Measurements from ENCODE around the gene DLG2.

DNA sequence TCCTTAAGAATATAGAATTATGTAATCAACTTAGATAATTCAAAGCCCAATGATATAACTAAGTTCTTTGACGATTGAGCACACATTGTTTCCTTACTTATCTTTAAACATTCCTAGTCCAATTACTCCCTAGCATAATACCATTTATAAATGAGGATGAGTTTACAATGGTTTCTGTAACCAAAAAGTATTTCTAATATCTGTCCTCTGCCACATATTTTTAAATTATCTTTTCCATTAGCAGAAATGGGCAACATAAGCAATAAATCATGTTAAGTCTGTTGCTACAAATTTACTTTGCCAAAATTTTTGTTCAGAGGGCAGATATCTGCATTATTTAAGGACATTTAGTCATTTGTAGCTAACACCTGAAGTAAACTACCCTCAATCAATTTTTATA, 31.0 kb upstream of the DLG2 start:
- TF ChIP-seq POLR2AphosphoS5 (IDR thresholded peaks at IDR 0.05; ENCODE audit: low read depth, low read length), result no peak
- TF ChIP-seq, protein P1, sequence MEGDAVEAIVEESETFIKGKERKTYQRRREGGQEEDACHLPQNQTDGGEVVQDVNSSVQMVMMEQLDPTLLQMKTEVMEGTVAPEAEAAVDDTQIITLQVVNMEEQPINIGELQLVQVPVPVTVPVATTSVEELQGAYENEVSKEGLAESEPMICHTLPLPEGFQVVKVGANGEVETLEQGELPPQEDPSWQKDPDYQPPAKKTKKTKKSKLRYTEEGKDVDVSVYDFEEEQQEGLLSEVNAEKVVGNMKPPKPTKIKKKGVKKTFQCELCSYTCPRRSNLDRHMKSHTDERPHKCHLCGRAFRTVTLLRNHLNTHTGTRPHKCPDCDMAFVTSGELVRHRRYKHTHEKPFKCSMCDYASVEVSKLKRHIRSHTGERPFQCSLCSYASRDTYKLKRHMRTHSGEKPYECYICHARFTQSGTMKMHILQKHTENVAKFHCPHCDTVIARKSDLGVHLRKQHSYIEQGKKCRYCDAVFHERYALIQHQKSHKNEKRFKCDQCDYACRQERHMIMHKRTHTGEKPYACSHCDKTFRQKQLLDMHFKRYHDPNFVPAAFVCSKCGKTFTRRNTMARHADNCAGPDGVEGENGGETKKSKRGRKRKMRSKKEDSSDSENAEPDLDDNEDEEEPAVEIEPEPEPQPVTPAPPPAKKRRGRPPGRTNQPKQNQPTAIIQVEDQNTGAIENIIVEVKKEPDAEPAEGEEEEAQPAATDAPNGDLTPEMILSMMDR (IDR thresholded peaks at IDR 0.05; ENCODE audit: control extremely low read depth in 1 of 3, insufficient read depth in 1 of 3, low read depth in 1 of 3, low read length in 3 of 3), result no peak
